Measurements from ENCODE around the gene DLG1. TPM values are rescaled to one million over a fixed set of nuclear protein-coding genes. Genes with fewer than 3 reads are reported as not detected.
"Not testable (repeated sequence)": the region's sequence is repeated elsewhere in the genome, so short reads cannot be mapped to it uniquely, and the experiment has no call there.

DLG1 gene
- total RNA-seq, 2 experiments from 2014 or later = 56.1 to 62.1 TPM

DNA sequence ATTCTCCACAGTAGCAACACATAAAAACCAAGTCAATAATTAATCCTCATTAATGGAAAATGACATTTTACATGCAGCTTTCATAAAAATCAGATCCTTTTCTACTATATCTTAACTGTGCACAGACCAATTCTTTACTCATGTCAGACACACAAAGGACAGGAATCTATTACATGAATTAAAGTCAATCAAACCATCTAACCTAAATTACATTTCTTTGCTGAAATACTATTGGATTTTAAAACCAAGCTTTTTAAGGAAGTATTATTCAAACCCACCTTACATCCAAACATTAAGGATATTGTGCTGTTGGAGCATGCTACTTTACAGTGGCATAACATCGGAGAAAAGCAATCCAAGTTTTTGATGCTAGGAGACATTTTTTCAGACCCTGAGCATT, 72.8 kb downstream of the DLG1 start:
- POLR2A ChIA-PET = no interaction called here
- CTCF ChIA-PET = interaction anchor here (1.0 kb wide), 1 partner anchor 276 kb away, joined by 3 read pairs; no protein-coding TSS in a partner anchor

DNA sequence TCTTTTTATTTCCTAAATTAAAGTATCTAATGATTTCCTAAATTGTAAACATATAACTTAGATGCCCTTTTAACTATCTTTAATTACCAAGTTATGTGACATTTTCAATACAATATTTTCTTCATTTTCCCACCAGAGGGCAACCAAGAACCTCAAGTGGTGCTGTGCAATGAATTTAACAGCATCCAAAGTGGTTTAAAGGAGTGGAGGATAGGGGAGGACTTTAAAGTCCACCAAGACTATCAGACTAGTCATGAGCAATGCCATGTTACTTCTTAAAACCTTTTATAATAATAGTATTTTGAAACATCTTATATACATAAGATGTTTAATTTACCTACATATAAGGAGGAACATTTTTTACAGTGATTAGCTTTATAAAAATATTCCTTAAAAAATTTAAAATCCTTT, 74.4 kb downstream of the DLG1 start:
- POLR2A ChIA-PET = no interaction called here
- CTCF ChIA-PET = interaction anchor here (1.2 kb wide), 1 partner anchor 34 kb away, joined by 3 read pairs; no protein-coding TSS in a partner anchor

DNA sequence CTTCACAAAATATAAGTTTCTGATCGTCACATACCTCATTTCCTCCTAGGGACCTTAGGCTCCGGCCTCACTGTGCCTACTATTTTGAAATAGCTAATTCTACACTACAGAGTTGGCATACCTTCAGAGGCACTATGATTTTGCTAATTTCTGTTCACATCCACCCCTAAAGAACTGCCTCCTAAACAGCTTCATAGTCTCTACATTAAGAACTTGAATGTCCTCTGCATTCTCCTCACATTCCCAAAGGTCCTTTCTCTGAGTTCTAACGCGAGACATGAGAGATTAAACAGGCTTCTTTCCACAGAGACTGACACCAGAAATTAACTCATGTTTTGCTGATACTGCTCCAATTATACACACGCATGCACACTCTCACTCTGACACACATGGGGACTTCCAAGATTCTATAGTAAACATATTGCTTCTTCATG, 75.5 kb downstream of the DLG1 start:
- ChIA-PET POLR2A (no interaction called here), CTCF (interaction anchor here (1.2 kb wide), 3 partner anchors 9 to 287 kb away, joined by 3 to 4 read pairs (median 4); no protein-coding TSS in a partner anchor)

DNA sequence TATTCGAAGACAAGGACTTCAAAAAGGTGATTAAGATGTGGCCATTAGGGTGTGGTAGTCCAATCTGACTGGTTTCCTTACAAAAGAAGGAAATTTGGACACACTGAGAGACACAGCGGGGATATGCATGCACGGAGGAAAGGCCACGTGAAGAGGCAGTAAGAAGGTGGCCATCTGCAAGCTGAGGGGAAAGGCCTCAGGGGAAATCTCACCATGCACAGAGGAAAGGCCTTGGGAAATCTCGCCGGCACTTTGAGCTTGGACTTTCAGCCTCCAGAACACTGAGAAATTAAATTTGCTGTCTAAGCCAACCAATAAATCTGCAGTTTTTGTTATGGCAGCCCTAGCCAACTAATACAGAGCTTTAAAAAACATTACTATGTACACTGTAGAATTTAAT, 78.8 kb downstream of the DLG1 start:
- POLR2A ChIA-PET = no interaction called here
- CTCF ChIA-PET = no interaction called here

DNA sequence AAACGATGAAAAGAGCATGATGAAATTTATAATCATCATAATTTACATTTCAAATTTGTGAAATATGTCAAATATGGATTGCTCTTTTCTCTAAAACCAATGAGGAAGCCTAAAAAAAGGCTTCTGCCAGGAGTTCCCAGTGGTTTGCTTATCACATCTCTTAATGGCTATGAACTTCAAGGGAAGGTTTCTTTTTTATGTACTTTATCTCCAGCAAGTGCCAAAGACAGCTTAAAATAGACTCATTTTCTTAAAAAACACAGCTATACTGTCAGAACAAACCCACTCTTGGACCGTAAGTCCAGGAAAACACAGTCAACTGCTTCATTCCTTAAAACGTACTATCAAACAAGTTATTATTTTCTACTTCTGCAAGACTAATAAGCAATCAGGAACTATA, 80.2 kb downstream of the DLG1 start:
- CTCF ChIA-PET = no interaction called here

DNA sequence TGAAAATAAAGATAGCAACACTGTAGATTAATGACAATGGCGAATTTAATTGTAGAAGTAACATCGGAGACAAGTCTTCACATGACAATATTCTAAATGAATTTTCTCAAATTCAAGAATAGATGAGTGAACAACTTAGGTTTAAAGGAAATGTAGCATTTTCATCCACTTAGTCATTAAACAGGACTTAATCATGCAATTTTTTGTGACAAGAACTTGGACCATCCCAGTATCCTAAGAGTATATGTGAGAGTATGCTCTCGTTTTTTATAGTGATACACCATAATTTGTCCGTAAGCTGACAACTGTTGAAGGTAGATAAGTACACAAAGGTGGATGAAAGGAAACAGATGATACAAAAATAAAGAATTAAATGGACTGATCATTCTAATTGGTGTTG, 81.5 kb downstream of the DLG1 start:
- CTCF ChIA-PET = no interaction called here
- POLR2A ChIA-PET = no interaction called here

More for the DNA sequence above, 80.2 kb downstream of the DLG1 start:
- POLR2A ChIA-PET = no interaction called here

DNA sequence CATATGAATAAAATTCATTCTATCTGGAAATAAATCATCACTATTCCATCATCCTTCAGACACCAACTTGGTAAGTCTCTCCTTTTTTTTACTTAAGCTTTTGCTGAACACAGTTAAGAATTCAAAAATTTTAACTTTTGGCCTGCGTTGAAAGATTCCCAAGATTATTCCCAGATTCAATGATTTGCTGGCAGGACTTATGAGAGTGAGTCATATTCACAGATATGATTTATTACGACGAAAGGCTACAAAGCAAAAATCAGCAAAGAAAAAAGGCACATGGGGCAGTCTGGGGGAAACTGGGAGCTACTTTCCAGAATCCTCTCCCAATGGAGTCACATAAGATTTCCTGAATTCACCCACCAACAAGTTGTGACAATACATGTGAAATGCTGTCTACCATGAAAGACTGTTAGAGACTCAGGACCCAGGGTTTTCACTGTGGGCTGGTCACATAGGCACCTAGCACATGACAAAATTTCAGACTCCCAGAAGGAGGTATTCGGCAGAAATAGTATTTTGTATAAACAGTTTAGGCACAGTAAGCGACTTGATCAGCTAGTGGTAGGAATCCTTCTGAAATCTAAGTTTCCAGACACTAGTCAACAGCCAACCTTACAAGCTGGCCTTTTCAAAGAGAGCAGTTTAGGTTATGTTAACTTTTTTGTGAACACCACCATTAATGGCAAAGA, 82.1 kb downstream of the DLG1 start:
- ChIA-PET POLR2A (no interaction called here), CTCF (no interaction called here)

DNA sequence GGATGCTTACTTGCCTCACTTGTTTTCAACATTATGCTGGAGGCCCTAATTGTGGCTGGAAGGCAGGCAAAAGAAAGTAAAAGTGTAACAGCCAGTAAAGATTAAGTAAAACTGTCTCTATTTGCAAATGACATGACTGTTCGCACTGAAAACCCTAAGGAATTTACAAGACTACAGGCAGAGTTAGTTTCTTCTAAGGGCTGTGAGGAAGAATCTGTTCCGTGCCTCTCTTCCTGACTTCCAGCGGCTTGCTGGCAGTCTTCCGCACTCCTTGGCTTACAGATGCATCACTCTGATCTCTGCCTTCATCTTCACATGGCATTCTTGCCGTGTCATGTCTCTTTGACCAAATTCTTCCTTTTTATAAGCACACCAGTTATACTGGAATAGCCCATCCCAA, 86.1 kb downstream of the DLG1 start:
- POLR2A ChIA-PET = no interaction called here
- CTCF ChIA-PET = no interaction called here

DNA sequence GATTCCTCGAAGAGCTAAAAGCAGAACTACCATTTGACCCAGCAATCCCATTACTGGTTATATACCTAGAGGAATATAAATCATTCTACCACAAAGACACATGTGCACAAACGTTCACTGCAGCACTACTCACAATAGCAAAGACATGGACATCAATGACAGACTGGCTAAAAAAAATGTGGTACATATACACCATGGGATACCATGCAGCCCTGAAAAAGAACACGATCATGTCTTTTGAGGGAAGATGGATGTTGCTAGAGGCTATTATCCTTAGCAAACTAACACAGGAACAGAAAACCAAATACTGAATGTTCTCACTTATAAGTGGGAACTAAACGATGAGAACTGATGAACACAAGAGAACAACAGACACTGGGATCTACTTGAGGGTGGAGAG, 86.7 kb downstream of the DLG1 start:
- CTCF ChIA-PET, POLR2A ChIA-PET: not testable (repeated sequence)

DNA sequence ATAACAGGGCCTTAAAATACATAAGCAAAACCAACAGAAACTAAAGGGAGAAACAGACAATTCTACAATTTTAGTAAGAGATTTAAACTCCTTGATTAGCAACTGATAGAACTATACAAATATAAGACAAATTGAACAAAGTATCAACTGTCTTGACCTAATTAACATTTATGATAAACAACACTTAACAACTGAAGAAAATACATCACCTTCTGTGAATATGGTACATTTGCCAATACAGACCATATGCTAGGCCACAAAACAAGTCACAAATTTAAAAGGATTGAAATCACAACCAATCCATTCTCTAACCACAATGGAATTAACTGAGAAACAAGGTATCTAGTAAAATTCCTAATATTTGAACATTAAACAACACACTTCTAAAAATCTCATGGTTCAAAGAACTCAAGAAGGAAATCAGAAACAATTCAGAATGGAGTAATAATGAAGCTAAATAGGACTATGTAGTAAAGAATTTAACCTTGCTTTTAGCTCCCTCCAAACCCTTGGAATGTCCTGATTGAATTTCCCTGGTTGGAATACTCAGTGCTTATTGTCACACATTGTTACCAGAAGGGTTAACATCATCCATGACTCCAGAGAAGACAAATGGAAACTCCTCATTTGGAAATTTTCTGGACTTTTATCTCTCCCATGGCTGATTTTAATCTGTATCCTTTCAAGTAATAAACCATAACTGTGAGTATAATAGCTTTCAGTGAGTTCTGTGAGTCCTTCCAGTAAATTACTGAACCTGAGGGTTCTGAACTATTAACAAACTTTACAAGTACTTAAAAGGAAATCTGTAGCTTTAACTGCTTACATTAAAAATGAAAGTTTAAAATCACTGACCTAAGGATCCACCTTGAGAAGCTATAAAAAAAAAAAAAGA, 88.8 kb downstream of the DLG1 start:
- POLR2A ChIA-PET = no interaction called here
- CTCF ChIA-PET = no interaction called here

DNA sequence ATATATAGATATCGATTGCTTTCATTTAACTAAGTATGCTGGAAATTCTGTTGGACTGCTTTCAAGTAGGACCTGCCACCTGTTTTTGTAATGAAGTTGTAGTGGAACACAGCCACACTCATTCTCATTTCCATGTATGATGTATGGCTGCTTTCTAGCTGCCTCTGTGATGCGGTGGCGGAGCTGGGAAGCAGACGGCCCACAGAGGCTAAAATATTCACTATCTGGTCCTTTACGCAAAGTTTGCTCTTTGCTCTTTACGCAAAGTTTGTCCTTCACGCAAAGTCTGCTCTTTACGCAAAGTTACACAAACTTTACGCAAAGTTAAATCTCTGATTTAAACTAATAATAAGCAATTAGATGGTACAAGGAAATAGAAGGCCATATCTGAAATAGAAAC, 91.5 kb downstream of the DLG1 start:
- CTCF ChIA-PET = no interaction called here
- POLR2A ChIA-PET = no interaction called here

DNA sequence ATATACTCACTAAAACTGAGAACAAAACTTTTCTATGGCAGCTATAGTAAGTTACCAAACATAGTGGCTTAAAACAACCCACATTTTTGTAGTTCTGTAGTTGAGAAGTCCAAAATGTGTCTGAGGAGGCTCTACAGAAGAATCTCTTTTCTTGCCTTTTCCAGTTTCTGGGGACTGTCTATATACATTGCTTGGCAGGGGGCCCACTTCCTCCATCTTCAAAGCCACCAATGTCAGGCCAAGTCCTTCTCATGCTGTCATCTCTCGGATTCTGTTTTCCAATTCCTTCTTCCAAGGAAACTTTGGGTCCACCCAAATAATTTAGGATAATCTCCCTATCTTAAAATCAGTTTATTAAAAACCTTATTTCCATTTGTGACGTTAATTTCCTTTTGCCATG, 92.7 kb downstream of the DLG1 start:
- ChIA-PET CTCF (interaction anchor here (1.1 kb wide), 1 partner anchor 17 kb away, joined by 3 read pairs; no protein-coding TSS in a partner anchor), POLR2A (no interaction called here)

DNA sequence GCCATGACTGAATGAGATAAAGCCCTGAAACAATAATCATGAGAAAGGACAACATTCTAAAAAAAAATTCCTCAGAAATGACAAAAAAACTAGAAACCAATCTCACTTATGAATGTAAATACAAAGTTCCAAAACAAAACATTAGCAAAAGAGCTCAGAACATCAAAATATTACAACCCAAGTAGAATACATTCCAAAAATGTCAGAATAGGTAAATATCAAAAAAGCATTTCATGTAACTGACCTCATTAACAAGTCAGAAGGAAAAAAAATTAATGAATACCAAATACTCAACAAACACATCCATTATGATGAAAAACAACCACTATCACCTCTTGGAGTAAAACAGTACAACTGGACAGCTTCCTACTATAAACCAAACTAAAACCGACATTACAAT, 93.1 kb downstream of the DLG1 start:
- POLR2A ChIA-PET = no interaction called here
- CTCF ChIA-PET = interaction anchor here (1.1 kb wide), 1 partner anchor 17 kb away, joined by 3 read pairs; no protein-coding TSS in a partner anchor

DNA sequence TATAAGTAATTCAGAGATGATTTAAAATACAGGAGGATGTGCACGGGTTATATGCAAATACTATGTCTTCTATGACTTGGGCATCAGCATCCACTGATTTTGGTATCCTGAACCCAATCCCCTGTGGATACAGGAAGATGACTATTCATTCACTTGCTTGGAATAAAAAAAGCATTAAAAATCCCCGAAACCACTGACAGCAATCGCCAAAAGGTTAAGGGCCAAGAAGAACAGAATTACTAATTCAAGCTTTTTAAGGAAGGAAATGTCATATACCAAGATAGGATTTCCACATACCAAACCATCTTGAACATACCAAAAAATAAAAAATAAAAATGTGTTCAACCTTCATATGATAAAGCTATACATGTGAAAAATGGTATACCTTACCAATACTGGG, 93.7 kb downstream of the DLG1 start:
- ChIA-PET CTCF (interaction anchor here (0.6 to 1.1 kb wide), 2 partner anchors 18 to 382 kb away, joined by 3 to 4 read pairs; no protein-coding TSS in a partner anchor), POLR2A (no interaction called here)

DNA sequence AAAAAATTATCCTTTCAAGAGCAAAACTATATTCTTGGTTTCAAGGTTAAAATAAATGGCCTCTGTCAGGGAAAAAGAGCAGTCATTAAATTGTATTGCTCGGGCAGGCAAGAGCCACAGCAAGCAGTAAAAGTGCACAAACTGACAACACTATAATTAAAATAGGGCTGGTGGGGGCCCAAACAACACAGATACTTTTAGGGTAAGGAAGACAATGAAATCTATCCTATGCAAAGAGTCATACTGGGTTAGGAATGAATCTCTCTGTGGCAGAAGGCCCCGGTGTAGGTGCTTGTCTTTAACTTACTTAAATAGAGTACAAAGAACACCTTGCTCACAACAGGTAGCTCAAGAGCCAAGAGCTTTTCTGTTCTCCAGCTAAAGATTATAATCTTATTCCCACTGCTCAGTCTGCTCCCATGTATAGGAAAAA, 94.7 kb downstream of the DLG1 start:
- ChIA-PET CTCF (no interaction called here), POLR2A (no interaction called here)

DNA sequence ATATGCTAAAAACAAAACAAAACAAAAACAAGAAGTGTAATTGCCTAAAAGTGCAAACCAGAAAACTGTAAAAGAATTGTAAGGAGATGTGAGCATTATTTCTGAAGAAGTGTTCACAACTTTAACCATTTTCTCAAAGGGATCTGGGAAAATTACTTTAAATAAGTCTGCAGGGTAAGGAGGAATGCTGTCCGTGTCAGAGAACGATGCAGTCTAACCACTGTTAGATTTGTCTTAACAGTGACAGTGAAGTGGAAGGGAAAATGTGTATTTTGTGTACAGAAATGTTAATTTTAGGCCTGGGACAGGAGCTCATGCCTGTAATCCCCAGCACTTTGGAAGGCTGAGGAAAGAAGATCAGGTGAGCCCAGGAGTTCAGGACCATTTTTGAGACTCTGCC, 95.7 kb downstream of the DLG1 start:
- POLR2A ChIA-PET = no interaction called here
- CTCF ChIA-PET = no interaction called here

DNA sequence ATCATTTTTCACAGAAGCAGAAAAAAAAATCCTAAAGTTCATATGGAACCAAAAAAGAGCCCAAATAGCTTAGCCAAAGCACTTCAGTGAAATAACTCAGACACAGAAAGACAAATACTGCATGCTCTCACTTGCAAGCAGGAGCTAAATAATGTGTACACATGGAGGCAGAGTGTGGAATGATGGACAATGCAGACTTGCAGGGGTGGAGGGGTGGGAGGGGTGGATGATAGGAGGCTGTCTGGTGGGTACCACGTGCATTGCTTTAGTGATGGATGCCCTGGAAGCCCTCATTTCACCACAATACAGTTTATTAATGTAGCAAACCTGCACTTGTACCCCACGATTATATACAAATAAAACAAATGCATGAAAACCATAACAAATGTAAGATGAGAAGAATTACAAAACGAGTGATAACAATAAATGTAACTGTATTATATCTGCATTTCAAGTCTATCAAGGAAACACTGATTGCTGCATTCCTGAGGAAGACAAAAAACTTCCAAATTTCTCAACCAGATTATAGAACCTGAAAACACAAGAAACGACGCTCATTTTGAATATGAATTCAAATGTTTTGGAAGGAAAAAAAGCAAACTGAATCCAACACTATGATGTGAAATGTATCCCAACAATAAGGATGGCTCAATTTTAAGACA, 96.5 kb downstream of the DLG1 start:
- ChIA-PET CTCF (no interaction called here), POLR2A (no interaction called here)

DNA sequence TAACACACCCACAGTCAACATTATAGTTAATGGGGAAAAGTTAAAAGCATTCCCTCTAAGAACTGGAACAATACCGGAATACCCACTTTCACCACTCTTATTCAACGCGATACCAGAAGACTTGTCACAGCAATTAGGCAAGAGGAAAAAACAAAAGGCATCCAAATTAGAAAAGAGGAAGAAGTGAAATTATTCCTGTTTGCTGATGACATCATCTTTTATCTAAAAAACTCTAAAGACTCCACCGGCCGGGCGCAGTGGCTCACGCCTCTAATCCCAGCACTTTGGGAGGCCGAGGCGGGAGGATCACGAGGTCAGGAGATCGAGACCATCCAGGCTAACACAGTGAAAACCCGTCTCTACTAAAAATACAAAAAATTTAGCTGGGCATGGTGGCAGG, 97.6 kb downstream of the DLG1 start:
- CTCF ChIA-PET, POLR2A ChIA-PET: not testable (repeated sequence)

DNA sequence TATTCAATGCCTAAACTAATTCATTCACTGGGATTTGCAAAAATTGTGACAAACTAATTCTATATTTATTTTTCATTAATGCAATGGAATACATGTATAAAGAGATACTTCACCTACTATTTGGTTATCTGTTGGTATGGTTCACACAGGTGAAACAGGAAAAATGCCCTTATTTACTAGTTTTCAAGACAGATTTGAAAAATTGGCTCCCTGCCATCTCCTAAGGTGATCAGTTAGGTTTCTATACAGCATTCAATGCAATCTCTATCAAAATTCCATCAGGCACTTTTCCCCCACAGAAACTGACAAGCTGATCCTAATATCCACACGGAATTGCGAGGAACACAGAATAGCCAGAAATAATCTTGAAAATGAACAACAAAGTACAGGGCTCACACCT, 101.1 kb downstream of the DLG1 start:
- ChIA-PET CTCF (no interaction called here), POLR2A (no interaction called here)

DNA sequence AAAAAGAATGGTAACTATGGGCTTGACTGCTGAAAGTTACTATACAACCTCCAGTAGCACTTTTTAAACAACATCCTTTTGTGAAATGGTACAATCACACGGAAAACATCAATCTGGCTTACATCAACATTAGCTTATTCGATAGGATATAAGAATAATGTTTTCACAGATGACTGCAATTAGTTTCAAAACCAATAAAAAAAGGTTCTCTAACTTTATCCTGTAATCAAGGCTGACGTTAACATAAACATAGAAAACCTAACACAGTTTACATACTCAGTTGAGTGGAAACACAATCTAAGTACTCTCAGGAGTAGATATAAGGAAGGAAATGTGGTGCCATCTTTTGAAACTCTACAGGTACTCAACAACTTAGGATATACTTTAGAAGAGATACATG, 102.2 kb downstream of the DLG1 start:
- ChIA-PET POLR2A (no interaction called here), CTCF (no interaction called here)

DNA sequence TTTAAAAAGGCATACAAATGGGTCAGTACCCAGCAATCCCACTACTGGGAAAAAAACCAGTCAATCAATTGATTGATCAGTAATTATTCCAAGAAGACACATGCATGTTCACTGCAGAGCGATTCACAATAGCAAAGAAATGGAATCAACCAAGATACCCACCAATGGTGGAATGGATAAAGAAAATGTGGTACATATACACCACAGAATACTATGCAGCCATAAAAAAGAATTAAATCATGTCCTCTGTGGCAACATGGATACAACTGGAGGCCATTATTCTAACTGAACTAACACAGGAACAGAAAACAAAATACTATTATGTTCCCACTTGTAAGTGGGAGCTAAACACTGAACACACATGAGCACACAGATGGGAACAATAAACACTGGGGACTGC, 103.1 kb downstream of the DLG1 start:
- ChIA-PET POLR2A (no interaction called here), CTCF (interaction anchor here (0.6 kb wide), 1 partner anchor 93 kb away, joined by 3 read pairs; no protein-coding TSS in a partner anchor)

All from activated CD8-positive, alpha-beta memory T cell treated with anti-CD3 and anti-CD28 coated beads for 36 hours (primary cell).